ENCODE measurements around the gene SKIC2.
"Not testable (repeated sequence)": the region's sequence is repeated elsewhere in the genome, so short reads cannot be mapped to it uniquely, and the experiment has no call there.

The SKIC2 gene

GRCh38 chr6:32005538-32005880 lies 46.5 kb downstream of the SKIC2 start:
- not testable (repeated sequence) for H3K4me1 ChIP-seq (ENCODE audit: control insufficient read depth, low read length); H3K4me2 ChIP-seq (ENCODE audit: low read length); H3K9me2 ChIP-seq (replicated peaks; ENCODE audit: control insufficient read depth, low read length); H3K36me3 ChIP-seq (ENCODE audit: control insufficient read depth, low read length); H3F3A ChIP-seq (ENCODE audit: control insufficient read depth, insufficient read depth); H4K20me1 ChIP-seq (ENCODE audit: control insufficient read depth, insufficient read depth, low read depth, low read length); H3K27ac ChIP-seq (ENCODE audit: low read depth, low read length); H3K9me3 ChIP-seq (ENCODE audit: control insufficient read depth, insufficient read depth, low read length); H3K27me3 ChIP-seq (ENCODE audit: control insufficient read depth, low read length); H3K4me3 ChIP-seq (ENCODE audit: low read length); H3K79me2 ChIP-seq (ENCODE audit: control insufficient read depth, low read length)

DNA sequence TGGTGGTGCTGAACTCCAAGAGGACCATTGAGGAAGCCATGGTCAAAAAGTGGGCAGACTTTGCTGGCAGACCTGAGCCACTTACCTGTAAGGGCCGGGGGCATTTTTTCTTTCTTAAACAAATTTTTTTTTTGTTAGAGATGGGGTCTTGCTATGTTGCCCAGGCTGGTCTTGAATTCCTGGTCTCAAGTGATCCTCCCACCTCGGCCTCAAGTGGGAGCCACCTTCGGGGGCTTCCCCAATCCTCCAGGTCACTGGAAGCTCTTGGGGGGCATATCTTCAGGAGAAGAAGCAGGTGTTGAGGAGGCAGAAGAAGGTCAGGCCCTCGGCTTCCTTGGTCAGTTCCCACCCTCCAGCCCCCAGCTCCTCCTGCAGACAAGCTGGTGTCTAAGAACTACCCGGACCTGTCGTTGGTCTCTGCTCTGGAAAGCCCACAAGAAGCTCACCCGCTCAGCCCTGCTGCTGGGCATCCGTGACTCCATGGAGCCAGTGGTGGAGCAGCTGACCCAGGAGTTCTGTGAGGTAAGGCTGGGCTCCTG lies 47.1 kb downstream of the SKIC2 start:
- not testable (repeated sequence) for H3K79me2 ChIP-seq (ENCODE audit: control insufficient read depth, low read length); H3K4me3 ChIP-seq (ENCODE audit: low read length); H3F3A ChIP-seq (ENCODE audit: control insufficient read depth, insufficient read depth); H3K9me2 ChIP-seq (replicated peaks; ENCODE audit: control insufficient read depth, low read length); H3K27ac ChIP-seq (ENCODE audit: low read depth, low read length); H3K36me3 ChIP-seq (ENCODE audit: control insufficient read depth, low read length); H4K20me1 ChIP-seq (ENCODE audit: control insufficient read depth, insufficient read depth, low read depth, low read length); H3K4me2 ChIP-seq (ENCODE audit: low read length); H3K4me1 ChIP-seq (ENCODE audit: control insufficient read depth, low read length); H3K27me3 ChIP-seq (ENCODE audit: control insufficient read depth, low read length); H3K9me3 ChIP-seq (ENCODE audit: control insufficient read depth, insufficient read depth, low read length)

DNA sequence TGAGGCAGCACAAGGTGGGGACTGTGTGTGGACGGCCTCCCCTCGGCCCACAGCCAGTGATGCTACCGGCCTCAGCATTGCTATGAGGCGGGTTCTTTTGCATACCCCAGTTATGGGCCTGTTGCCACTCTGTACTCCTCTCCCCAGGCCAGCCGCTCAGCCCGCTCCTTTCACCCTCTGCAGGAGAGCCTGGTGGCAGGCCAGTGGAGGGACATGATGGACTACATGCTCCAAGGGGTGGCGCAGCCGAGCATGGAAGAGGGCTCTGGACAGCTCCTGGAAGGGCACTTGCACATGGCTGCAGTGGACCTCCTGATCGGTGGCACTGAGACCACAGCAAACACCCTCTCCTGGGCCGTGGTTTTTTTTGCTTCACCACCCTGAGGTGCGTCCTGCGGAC lies 48.1 kb downstream of the SKIC2 start:
- H3K9me3 ChIP-seq (ENCODE audit: control insufficient read depth, insufficient read depth, low read length); H3K79me2 ChIP-seq (ENCODE audit: control insufficient read depth, low read length); H3K4me3 ChIP-seq (ENCODE audit: low read length); H3K27ac ChIP-seq (ENCODE audit: low read depth, low read length); H4K20me1 ChIP-seq (ENCODE audit: control insufficient read depth, insufficient read depth, low read depth, low read length); H3K36me3 ChIP-seq (ENCODE audit: control insufficient read depth, low read length); H3K27me3 ChIP-seq (ENCODE audit: control insufficient read depth, low read length); H3K4me1 ChIP-seq (ENCODE audit: control insufficient read depth, low read length); H3K9me2 ChIP-seq (replicated peaks; ENCODE audit: control insufficient read depth, low read length); H3F3A ChIP-seq (ENCODE audit: control insufficient read depth, insufficient read depth); H3K4me2 ChIP-seq (ENCODE audit: low read length): not testable (repeated sequence)

GRCh38 chr6:32008037-32008436 lies 49.1 kb downstream of the SKIC2 start:
- not testable (repeated sequence) for H3K9me2 ChIP-seq (replicated peaks; ENCODE audit: control insufficient read depth, low read length); H3K4me2 ChIP-seq (ENCODE audit: low read length); H3K79me2 ChIP-seq (ENCODE audit: control insufficient read depth, low read length); H3K4me3 ChIP-seq (ENCODE audit: low read length); H3K27ac ChIP-seq (ENCODE audit: low read depth, low read length); H3F3A ChIP-seq (ENCODE audit: control insufficient read depth, insufficient read depth); H3K9me3 ChIP-seq (ENCODE audit: control insufficient read depth, insufficient read depth, low read length); H3K4me1 ChIP-seq (ENCODE audit: control insufficient read depth, low read length); H4K20me1 ChIP-seq (ENCODE audit: control insufficient read depth, insufficient read depth, low read depth, low read length); H3K27me3 ChIP-seq (ENCODE audit: control insufficient read depth, low read length); H3K36me3 ChIP-seq (ENCODE audit: control insufficient read depth, low read length)

DNA sequence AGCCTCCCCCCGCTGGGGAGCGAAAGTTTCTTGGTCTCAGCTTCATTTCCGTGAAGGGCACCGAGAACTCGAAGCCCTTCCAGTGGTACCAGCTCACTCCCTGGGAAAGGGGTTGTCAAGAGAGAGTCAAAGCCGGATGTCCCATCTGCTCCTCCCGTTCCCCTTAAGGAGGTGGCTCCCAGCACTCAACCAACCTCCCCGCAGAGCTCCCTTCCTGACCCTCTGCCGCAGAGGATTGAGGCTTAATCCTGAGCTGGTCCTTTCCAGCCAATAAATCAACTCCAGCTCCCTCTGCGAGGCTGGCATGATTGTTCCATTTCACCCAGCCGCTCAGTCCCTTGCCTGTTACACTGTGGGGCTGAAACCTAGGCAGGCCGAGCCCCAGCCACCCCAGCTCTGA lies 49.6 kb downstream of the SKIC2 start:
- not testable (repeated sequence) for H3K4me3 ChIP-seq (ENCODE audit: low read length); H3K9me2 ChIP-seq (replicated peaks; ENCODE audit: control insufficient read depth, low read length); H3K27me3 ChIP-seq (ENCODE audit: control insufficient read depth, low read length); H3K36me3 ChIP-seq (ENCODE audit: control insufficient read depth, low read length); H3F3A ChIP-seq (ENCODE audit: control insufficient read depth, insufficient read depth); H4K20me1 ChIP-seq (ENCODE audit: control insufficient read depth, insufficient read depth, low read depth, low read length); H3K4me2 ChIP-seq (ENCODE audit: low read length); H3K9me3 ChIP-seq (ENCODE audit: control insufficient read depth, insufficient read depth, low read length); H3K79me2 ChIP-seq (ENCODE audit: control insufficient read depth, low read length); H3K27ac ChIP-seq (ENCODE audit: low read depth, low read length); H3K4me1 ChIP-seq (ENCODE audit: control insufficient read depth, low read length)

- not testable (repeated sequence) for H3K27me3 ChIP-seq (ENCODE audit: control insufficient read depth, low read length); H3K36me3 ChIP-seq (ENCODE audit: control insufficient read depth, low read length); H3F3A ChIP-seq (ENCODE audit: control insufficient read depth, insufficient read depth); H3K4me1 ChIP-seq (ENCODE audit: control insufficient read depth, low read length); H3K9me3 ChIP-seq (ENCODE audit: control insufficient read depth, insufficient read depth, low read length); H3K79me2 ChIP-seq (ENCODE audit: control insufficient read depth, low read length); H4K20me1 ChIP-seq (ENCODE audit: control insufficient read depth, insufficient read depth, low read depth, low read length); H3K4me3 ChIP-seq (ENCODE audit: low read length); H3K9me2 ChIP-seq (replicated peaks; ENCODE audit: control insufficient read depth, low read length); H3K4me2 ChIP-seq (ENCODE audit: low read length); H3K27ac ChIP-seq (ENCODE audit: low read depth, low read length)
These were observed 50.6 kb downstream of the SKIC2 start for GRCh38 chr6:32009537-32009936.

- not testable (repeated sequence) for H3K4me1 ChIP-seq (ENCODE audit: control insufficient read depth, low read length); H3K4me3 ChIP-seq (ENCODE audit: low read length); H3K79me2 ChIP-seq (ENCODE audit: control insufficient read depth, low read length); H3K27me3 ChIP-seq (ENCODE audit: control insufficient read depth, low read length); H3K9me3 ChIP-seq (ENCODE audit: control insufficient read depth, insufficient read depth, low read length); H4K20me1 ChIP-seq (ENCODE audit: control insufficient read depth, insufficient read depth, low read depth, low read length); H3F3A ChIP-seq (ENCODE audit: control insufficient read depth, insufficient read depth); H3K36me3 ChIP-seq (ENCODE audit: control insufficient read depth, low read length); H3K27ac ChIP-seq (ENCODE audit: low read depth, low read length); H3K9me2 ChIP-seq (replicated peaks; ENCODE audit: control insufficient read depth, low read length); H3K4me2 ChIP-seq (ENCODE audit: low read length)
These were observed 52.0 kb downstream of the SKIC2 start for GRCh38 chr6:32010856-32011530.

DNA sequence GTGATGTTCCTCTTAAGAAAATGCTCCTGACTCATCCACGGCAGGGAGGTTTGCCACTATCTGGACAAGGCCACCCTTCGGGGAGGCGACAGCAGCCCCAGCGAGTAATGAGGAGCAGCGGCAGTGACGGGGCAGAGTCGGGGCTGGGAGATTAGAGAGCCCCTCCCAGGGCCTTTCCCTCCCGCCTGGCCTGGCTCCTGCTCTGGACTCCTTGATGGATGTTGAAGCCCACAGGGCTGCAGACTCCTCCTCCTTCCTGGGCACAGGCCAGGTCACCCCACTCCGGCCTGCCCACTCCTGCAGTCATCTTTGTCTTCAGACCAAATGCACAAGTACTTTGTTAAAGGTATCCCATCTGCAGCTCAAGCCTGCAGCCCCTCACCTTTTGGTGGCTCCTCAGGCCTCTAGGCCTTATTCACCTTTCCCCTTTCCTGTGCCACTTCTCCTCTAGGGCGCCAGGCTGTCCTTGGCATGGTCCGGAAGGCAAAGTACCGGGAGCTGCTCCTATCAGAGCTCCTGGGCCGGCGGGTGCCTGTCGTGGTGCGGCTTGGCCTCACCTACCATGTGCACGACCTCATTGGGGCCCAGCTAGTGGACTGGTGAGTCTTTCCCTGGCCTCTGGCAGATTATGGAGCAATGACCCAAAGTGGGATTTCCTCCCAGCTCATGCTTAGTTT lies 54.1 kb downstream of the SKIC2 start:
- H3K4me2 ChIP-seq (ENCODE audit: low read length); H3K4me3 ChIP-seq (ENCODE audit: low read length); H3K36me3 ChIP-seq (ENCODE audit: control insufficient read depth, low read length); H4K20me1 ChIP-seq (ENCODE audit: control insufficient read depth, insufficient read depth, low read depth, low read length); H3K27me3 ChIP-seq (ENCODE audit: control insufficient read depth, low read length); H3K4me1 ChIP-seq (ENCODE audit: control insufficient read depth, low read length); H3K79me2 ChIP-seq (ENCODE audit: control insufficient read depth, low read length); H3K27ac ChIP-seq (ENCODE audit: low read depth, low read length); H3K9me2 ChIP-seq (replicated peaks; ENCODE audit: control insufficient read depth, low read length); H3F3A ChIP-seq (ENCODE audit: control insufficient read depth, insufficient read depth); H3K9me3 ChIP-seq (ENCODE audit: control insufficient read depth, insufficient read depth, low read length): not testable (repeated sequence)
